Measurements from ENCODE around the gene PRKAG2.

DNA sequence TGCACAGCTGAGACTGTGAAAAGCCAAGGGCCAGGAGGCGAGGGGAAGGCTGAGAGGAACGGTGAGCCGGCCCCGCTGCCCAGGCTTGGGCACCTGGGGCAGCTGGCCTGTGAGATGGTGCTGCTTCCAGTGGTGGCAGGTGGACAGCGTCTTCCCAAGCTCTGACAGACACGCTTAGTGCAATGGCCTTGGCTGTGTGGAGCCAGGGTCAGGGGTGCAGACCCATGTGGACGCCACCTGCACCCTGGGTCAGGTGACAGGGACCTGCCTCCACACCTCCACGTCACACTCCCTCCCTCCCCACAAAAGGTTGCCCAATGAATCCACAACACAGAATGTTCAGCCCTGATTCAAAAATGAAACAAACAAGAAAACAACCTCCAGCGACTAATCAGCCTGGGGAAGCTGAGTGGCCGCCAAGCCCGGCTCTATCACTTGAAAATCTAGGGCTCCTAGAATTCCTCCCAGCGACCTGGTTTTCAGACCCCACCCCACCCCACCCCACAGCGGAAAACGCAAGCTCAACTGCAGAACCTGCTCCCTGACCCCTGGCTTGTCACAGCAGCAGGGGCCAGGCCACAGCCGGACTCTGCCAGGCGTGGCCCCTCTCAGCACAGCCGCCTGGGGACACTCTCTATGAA, 54.3 kb downstream of the PRKAG2 start:
- TF ChIP-seq, protein P1, sequence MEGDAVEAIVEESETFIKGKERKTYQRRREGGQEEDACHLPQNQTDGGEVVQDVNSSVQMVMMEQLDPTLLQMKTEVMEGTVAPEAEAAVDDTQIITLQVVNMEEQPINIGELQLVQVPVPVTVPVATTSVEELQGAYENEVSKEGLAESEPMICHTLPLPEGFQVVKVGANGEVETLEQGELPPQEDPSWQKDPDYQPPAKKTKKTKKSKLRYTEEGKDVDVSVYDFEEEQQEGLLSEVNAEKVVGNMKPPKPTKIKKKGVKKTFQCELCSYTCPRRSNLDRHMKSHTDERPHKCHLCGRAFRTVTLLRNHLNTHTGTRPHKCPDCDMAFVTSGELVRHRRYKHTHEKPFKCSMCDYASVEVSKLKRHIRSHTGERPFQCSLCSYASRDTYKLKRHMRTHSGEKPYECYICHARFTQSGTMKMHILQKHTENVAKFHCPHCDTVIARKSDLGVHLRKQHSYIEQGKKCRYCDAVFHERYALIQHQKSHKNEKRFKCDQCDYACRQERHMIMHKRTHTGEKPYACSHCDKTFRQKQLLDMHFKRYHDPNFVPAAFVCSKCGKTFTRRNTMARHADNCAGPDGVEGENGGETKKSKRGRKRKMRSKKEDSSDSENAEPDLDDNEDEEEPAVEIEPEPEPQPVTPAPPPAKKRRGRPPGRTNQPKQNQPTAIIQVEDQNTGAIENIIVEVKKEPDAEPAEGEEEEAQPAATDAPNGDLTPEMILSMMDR (IDR thresholded peaks at IDR 0.05): no peak
- TF ChIP-seq POLR2A (IDR thresholded peaks at IDR 0.05): no peak
